HepG2 (cell line): ENCODE measurements around the gene PTMA. TPM values are rescaled to one million over a fixed set of nuclear protein-coding genes. Genes with fewer than 3 reads are reported as not detected.
A peak's percentile ranks its signal among the peaks of the same experiment; 100 is the strongest.

Experiments
- ATAC-seq: fragments of 200-7000 bp; cut with Tn5 transposase; 3 replicates; pipeline ENCODE4 v1.9.1; 2020; ENCODE audit warnings: mild to moderate bottlenecking, moderate library complexity
- BruUV-seq: library from RNA; stranded (reverse); fragments of 400-500 nt; replicated peaks from 2 replicates; lab custom pipeline; 2021; lab: Mats Ljungman, UMichigan
- CTCF ChIA-PET: fragments of 300-600 bp; formaldehyde crosslinking; extraction: SDS; loops from one replicate; lab custom pipeline; 2021; ENCODE audit warnings: low total read pairs, inconsistent platforms, low intra/inter-chr PET ratio; lab: Yijun Ruan, JAX
- POLR2A ChIA-PET: fragments of 350-600 bp; sonication (Branson Sonifier 250); formaldehyde crosslinking; loops from one replicate; lab custom pipeline; 2020; ENCODE audit warnings: antibody characterized with exemption, inconsistent platforms; lab: Yijun Ruan, JAX
- DNase-seq: peaks from one replicate; pipeline ENCODE4 v3.0.0-alpha.2; 2015; ENCODE audit warnings: low spot score
- FAIRE-seq: peaks from 3 replicates; lab custom pipeline; 2011; peaks lifted over from hg19 to GRCh38; lab: Jason Lieb, UNC
- H2AFZ ChIP-seq: one replicate; pipeline ENCODE4 v1.6.1; 2011; ENCODE audit warnings: low read length, inconsistent platforms
- H3K27ac ChIP-seq: fragments of 300-600 bp; 3 replicates; pipeline ENCODE4 v1.8.0; 2011; ENCODE audit warnings: mixed run types, mild to moderate bottlenecking, mixed read lengths, low read length, inconsistent platforms; ENCODE audit not compliant: insufficient read depth; ENCODE audit errors: extremely low read length
- H3K27me3 ChIP-seq, 2 experiments: fragments of 200-600 bp in 1 of 2; 2 replicates in 1 of 2; 3 replicates in 1 of 2; pipeline versions ENCODE4 v1.6.0 to v1.8.0; 2011; ENCODE audit warnings: low read length in 2 of 2, mild to moderate bottlenecking in 2 of 2, moderate library complexity in 2 of 2, inconsistent platforms in 1 of 2; ENCODE audit not compliant: insufficient read depth in 2 of 2, control insufficient read depth in 1 of 2
- H3K36me3 ChIP-seq, 2 experiments: fragments of 200-600 bp in 1 of 2; replicated peaks in 1 of 2; 2 replicates in 1 of 2; 3 replicates in 1 of 2; pipeline versions ENCODE4 v1.5.1 to v1.8.0; 2011; ENCODE audit warnings: low read length in 2 of 2, inconsistent platforms in 1 of 2; ENCODE audit not compliant: insufficient read depth in 2 of 2, control insufficient read depth in 1 of 2
- H3K4me1 ChIP-seq: 2 replicates; pipeline ENCODE4 v1.5.1; 2012; ENCODE audit warnings: low read length, inconsistent platforms; ENCODE audit not compliant: insufficient read depth
- H3K4me2 ChIP-seq: 2 replicates; pipeline ENCODE4 v1.6.0; 2011; ENCODE audit warnings: low read depth, low read length, inconsistent platforms
- H3K4me3 ChIP-seq, 3 experiments: fragments of 200-600 bp in 1 of 3; sonication (generic), shearing (Covaris generic) in 1 of 3; replicated peaks in 1 of 3; 2 replicates each; pipeline ENCODE4 v1.5.1; 2011 to 2016; ENCODE audit warnings: low read length in 3 of 3, inconsistent platforms in 2 of 3, low read depth in 2 of 3, mild to moderate bottlenecking in 2 of 3, control low read depth in 1 of 3, mixed read lengths in 1 of 3; ENCODE audit not compliant: insufficient read depth in 1 of 3
- H3K79me2 ChIP-seq: one replicate; pipeline ENCODE4 v1.6.1; 2011; ENCODE audit warnings: low read length, inconsistent platforms; ENCODE audit not compliant: insufficient read depth
- H3K9ac ChIP-seq: 2 replicates; pipeline ENCODE4 v1.6.0; 2011; ENCODE audit warnings: mild to moderate bottlenecking, low read depth, low read length, inconsistent platforms; ENCODE audit not compliant: insufficient read depth
- H3K9me3 ChIP-seq: 2 replicates; pipeline ENCODE4 v1.5.1; 2012; ENCODE audit warnings: mild to moderate bottlenecking, low read length
- H4K20me1 ChIP-seq: 2 replicates; pipeline ENCODE4 v1.6.0; 2011; ENCODE audit warnings: inconsistent platforms, mild to moderate bottlenecking, low read length, moderate library complexity; ENCODE audit not compliant: insufficient read depth
- ELF4 ChIP-seq: sonication (generic); formaldehyde crosslinking; IDR thresholded peaks from 2 replicates; pipeline ENCODE4 v1.5.0; 2020; ENCODE audit warnings: missing genetic modification reagents, mild to moderate bottlenecking, moderate library complexity, borderline replicate concordance
- HCFC1 ChIP-seq: fragments of 150-350 bp; IDR thresholded peaks from 2 replicates; pipeline ENCODE4 v1.6.1; 2014; ENCODE audit warnings: low read depth, low read length
- HMG20B ChIP-seq: conservative IDR thresholded peaks from 2 replicates; pipeline ENCODE4 v1.6.1; 2016; ENCODE audit warnings: missing genetic modification reagents, missing compliant biosample characterization
- JDP2 ChIP-seq: sonication (generic); formaldehyde crosslinking; IDR thresholded peaks from 2 replicates; pipeline ENCODE4 v1.8.1; 2022; ENCODE audit warnings: missing genetic modification reagents, borderline replicate concordance
- LCORL ChIP-seq, 2 experiments: fragments of 450-650 bp in 1 of 2; sonication (generic) in 1 of 2; formaldehyde crosslinking in 1 of 2; IDR thresholded peaks; 2 replicates each; pipeline versions ENCODE4 v1.5.0 to v1.6.1; 2017 to 2020; ENCODE audit warnings: antibody characterized with exemption in 1 of 2, missing genetic modification reagents in 1 of 2
- NR2C2 ChIP-seq: sonication (generic); formaldehyde crosslinking; IDR thresholded peaks from 2 replicates; pipeline ENCODE4 v1.4.0; 2020; ENCODE audit warnings: missing genetic modification reagents, mild to moderate bottlenecking, moderate library complexity, borderline replicate concordance
- PHB2 ChIP-seq: fragments of 450-650 bp; IDR thresholded peaks from 2 replicates; pipeline ENCODE4 v1.6.1; 2018; ENCODE audit not compliant: partially characterized antibody
- SOX6 ChIP-seq, 2 experiments: fragments of 450-650 bp in 1 of 2; sonication (generic) in 1 of 2; formaldehyde crosslinking in 1 of 2; IDR thresholded peaks; 2 replicates each; pipeline versions ENCODE4 v1.4.0 to v1.6.1; 2017 to 2020; ENCODE audit warnings: antibody characterized with exemption in 1 of 2, mild to moderate bottlenecking in 1 of 2, missing genetic modification reagents in 1 of 2
- WGBS: methylation state at CpG from one replicate; pipeline ENCODE4 v1.1.6; 2017; ENCODE audit warnings: low lambda C conversion rate; 5-methylcytosine and 5-hydroxymethylcytosine counted together
- in situ Hi-C: cut with HindIII; loops from 2 replicates; pipeline ENCODE4 v1.10.0; 2017; ENCODE audit warnings: low pct_unique_long_range_greater_than_20kb; ENCODE audit not compliant: extremely low pct_ligation_motif_present
- intact Hi-C: fragments of 100-400 bp; cut with micrococcal nuclease; formaldehyde crosslinking; loops from one replicate; pipeline ENCODE4 v1.10.0; 2022; ENCODE audit not compliant: unreplicated experiment
- polyA plus RNA-seq, 8 experiments: library from polyadenylated mRNA; depleted of rRNA in 3 of 8; stranded (reverse) in 7 of 8; unstranded in 1 of 8; fragments of >200 nt; fragmentation: Illumina TruSeq in 4 of 8; extraction: Trizol in 4 of 8; gene quantifications; 2 replicates each; pipeline versions ENCODE4 v1.2.1 to v1.2.3, GENCODE V29; 2011 to 2016; ENCODE audit warnings: low read depth in 4 of 8, missing spikeins in 1 of 8, mixed read lengths in 1 of 8; ENCODE audit not compliant: insufficient read depth in 1 of 8
- total RNA-seq, 5 experiments: library from RNA; depleted of rRNA; stranded (reverse); fragments of >200 nt; fragmentation: Illumina TruSeq; extraction: Trizol; gene quantifications; 2 replicates each; pipeline ENCODE4 v1.2.3, GENCODE V29; 2016; ENCODE audit warnings: low read depth in 1 of 5
- TF ChIP-seq, protein P1 (sequence below): sonication (generic); formaldehyde crosslinking; IDR thresholded peaks from 2 replicates; pipeline ENCODE4 v1.8.0; 2022; ENCODE audit warnings: missing genetic modification reagents, mild to moderate bottlenecking, inconsistent platforms, borderline replicate concordance
- TF ChIP-seq, protein P2 (sequence below): sonication (generic); formaldehyde crosslinking; IDR thresholded peaks from 2 replicates; pipeline ENCODE4 v1.5.1; 2020; ENCODE audit warnings: missing genetic modification reagents, mild to moderate bottlenecking, borderline replicate concordance
- TF ChIP-seq, protein P3 (sequence below): sonication (generic); formaldehyde crosslinking; IDR thresholded peaks from 2 replicates; pipeline ENCODE4 v1.4.0; 2020; ENCODE audit warnings: missing genetic modification reagents
- TF ChIP-seq, protein P4 (sequence below): sonication (generic); formaldehyde crosslinking; IDR thresholded peaks from 2 replicates; pipeline ENCODE4 v1.4.0; 2020; ENCODE audit warnings: mild to moderate bottlenecking, low read depth, missing genetic modification reagents

Gene PTMA
- total and polyA plus RNA-seq, 2 of the 13 experiments (the other 11 are each of a cell fraction or from before 2014, with no cell fraction given) = 190 to 1,086 TPM

DNA sequence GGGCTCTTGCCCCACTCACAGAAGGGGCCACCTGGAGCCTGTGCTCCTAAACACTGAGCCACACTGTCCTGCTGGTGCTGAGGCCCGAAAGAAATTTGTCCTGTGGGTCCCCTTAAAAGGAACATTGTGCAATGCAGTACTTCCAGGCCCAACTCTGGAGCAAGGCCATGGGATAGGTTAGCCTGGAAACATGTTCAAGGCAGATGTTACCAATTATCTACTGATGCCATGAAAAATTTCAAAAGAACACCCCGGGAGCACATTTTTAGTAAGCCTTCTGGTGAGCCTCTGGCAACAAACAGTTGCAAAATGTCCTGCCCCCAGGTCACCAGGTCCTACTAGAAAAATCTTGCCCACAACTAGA, 12.3 kb upstream of the PTMA start:
- WGBS = 11% methylated on average over 2 of the region's 2 CpGs
- intact Hi-C loops (no loop called here), in situ Hi-C loops (no loop called here)
- no peak overlapping the region for H3K27ac ChIP-seq
- no peak overlapping the region for H3K9ac ChIP-seq
- H3K4me2 ChIP-seq = peak overlapping the region; percentile 53
- ATAC-seq = peak; percentile 32
- peak; percentile 52 for FAIRE-seq
- no peak for DNase-seq
- peaks cover 0 to 10% of the 10 kb centered on the region in 2 experiments; a peak in 1 of 5 replicates for H3K27me3 ChIP-seq
- no peaks in the 10 kb centered on the region for H4K20me1 ChIP-seq
- H3K4me1 ChIP-seq = peaks cover 38% of the 10 kb centered on the region
- no peaks in the 10 kb centered on the region for H3K79me2 ChIP-seq
- POLR2A ChIA-PET = interaction anchor here (0.7 to 3.6 kb wide), 8 partner anchors 9 to 232 kb away, joined by 3 to 31 read pairs (median 10); partner anchors contain the start of genes NCL and PTMA
- H3K9me3 ChIP-seq = no peaks in the 10 kb centered on the region
- no peak overlapping the region for H2AFZ ChIP-seq
- H3K4me3 ChIP-seq = no peak overlapping the region; a peak in 1 of 6 replicates
- CTCF ChIA-PET = no interaction called here
- no TSS peak for BruUV-seq
- no peaks in the 10 kb centered on the region for H3K36me3 ChIP-seq
- TF ChIP-seq, protein P1, sequence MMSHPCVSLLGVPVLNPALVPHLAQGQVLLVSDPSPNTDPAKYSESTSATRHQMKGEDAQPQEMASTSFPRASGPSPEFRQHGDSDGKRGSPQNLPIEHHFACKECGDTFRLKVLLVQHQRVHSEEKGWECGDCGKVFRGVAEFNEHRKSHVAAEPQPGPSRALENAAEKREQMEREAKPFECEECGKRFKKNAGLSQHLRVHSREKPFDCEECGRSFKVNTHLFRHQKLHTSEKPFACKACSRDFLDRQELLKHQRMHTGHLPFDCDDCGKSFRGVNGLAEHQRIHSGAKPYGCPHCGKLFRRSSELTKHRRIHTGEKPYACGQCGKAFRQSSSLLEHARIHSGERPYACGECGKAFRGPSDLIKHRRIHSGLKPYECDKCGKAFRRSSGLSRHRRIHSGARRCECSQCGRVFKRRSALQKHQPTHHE (CRISPR knock-in tag) = no peak
- TF ChIP-seq NR2C2 (CRISPR knock-in tag) (no peak), JDP2 (CRISPR knock-in tag) (no peak), SOX6 (IDR thresholded peaks at IDR 0.05) (no peak), SOX6 (CRISPR knock-in tag; IDR thresholded peaks at IDR 0.05) (no peak), PHB2 (no peak), ELF4 (CRISPR knock-in tag) (no peak), HCFC1 (no peak), HMG20B (CRISPR knock-in tag) (no peak), LCORL (IDR thresholded peaks at IDR 0.05) (no peak), LCORL (CRISPR knock-in tag; IDR thresholded peaks at IDR 0.05) (0 out of 2 replicates have a peak, but pooled peaks have one; percentile 36)
- TF ChIP-seq, protein P2, sequence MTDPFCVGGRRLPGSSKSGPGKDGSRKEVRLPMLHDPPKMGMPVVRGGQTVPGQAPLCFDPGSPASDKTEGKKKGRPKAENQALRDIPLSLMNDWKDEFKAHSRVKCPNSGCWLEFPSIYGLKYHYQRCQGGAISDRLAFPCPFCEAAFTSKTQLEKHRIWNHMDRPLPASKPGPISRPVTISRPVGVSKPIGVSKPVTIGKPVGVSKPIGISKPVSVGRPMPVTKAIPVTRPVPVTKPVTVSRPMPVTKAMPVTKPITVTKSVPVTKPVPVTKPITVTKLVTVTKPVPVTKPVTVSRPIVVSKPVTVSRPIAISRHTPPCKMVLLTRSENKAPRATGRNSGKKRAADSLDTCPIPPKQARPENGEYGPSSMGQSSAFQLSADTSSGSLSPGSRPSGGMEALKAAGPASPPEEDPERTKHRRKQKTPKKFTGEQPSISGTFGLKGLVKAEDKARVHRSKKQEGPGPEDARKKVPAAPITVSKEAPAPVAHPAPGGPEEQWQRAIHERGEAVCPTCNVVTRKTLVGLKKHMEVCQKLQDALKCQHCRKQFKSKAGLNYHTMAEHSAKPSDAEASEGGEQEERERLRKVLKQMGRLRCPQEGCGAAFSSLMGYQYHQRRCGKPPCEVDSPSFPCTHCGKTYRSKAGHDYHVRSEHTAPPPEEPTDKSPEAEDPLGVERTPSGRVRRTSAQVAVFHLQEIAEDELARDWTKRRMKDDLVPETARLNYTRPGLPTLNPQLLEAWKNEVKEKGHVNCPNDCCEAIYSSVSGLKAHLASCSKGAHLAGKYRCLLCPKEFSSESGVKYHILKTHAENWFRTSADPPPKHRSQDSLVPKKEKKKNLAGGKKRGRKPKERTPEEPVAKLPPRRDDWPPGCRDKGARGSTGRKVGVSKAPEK (CRISPR knock-in tag) = no peak
- TF ChIP-seq, protein P3, sequence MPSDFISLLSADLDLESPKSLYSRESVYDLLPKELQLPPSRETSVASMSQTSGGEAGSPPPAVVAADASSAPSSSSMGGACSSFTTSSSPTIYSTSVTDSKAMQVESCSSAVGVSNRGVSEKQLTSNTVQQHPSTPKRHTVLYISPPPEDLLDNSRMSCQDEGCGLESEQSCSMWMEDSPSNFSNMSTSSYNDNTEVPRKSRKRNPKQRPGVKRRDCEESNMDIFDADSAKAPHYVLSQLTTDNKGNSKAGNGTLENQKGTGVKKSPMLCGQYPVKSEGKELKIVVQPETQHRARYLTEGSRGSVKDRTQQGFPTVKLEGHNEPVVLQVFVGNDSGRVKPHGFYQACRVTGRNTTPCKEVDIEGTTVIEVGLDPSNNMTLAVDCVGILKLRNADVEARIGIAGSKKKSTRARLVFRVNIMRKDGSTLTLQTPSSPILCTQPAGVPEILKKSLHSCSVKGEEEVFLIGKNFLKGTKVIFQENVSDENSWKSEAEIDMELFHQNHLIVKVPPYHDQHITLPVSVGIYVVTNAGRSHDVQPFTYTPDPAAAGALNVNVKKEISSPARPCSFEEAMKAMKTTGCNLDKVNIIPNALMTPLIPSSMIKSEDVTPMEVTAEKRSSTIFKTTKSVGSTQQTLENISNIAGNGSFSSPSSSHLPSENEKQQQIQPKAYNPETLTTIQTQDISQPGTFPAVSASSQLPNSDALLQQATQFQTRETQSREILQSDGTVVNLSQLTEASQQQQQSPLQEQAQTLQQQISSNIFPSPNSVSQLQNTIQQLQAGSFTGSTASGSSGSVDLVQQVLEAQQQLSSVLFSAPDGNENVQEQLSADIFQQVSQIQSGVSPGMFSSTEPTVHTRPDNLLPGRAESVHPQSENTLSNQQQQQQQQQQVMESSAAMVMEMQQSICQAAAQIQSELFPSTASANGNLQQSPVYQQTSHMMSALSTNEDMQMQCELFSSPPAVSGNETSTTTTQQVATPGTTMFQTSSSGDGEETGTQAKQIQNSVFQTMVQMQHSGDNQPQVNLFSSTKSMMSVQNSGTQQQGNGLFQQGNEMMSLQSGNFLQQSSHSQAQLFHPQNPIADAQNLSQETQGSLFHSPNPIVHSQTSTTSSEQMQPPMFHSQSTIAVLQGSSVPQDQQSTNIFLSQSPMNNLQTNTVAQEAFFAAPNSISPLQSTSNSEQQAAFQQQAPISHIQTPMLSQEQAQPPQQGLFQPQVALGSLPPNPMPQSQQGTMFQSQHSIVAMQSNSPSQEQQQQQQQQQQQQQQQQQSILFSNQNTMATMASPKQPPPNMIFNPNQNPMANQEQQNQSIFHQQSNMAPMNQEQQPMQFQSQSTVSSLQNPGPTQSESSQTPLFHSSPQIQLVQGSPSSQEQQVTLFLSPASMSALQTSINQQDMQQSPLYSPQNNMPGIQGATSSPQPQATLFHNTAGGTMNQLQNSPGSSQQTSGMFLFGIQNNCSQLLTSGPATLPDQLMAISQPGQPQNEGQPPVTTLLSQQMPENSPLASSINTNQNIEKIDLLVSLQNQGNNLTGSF = no peak
- TF ChIP-seq, protein P4, sequence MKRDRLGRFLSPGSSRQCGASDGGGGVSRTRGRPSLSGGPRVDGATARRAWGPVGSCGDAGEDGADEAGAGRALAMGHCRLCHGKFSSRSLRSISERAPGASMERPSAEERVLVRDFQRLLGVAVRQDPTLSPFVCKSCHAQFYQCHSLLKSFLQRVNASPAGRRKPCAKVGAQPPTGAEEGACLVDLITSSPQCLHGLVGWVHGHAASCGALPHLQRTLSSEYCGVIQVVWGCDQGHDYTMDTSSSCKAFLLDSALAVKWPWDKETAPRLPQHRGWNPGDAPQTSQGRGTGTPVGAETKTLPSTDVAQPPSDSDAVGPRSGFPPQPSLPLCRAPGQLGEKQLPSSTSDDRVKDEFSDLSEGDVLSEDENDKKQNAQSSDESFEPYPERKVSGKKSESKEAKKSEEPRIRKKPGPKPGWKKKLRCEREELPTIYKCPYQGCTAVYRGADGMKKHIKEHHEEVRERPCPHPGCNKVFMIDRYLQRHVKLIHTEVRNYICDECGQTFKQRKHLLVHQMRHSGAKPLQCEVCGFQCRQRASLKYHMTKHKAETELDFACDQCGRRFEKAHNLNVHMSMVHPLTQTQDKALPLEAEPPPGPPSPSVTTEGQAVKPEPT = no peak
